NCI-H187 (cell line): Measurements from ENCODE around the gene ARVCF.
"Not testable (repeated sequence)": the region's sequence is repeated elsewhere in the genome, so short reads cannot be mapped to it uniquely, and the experiment has no call there.

Experiments
- DNase-seq, 2 experiments: peaks; one replicate each; lab custom pipeline; 2025; lab: John Stamatoyannopoulos, UW

The ARVCF gene

GRCh38 chr22:19936513-19936912 is 80.1 kb downstream of the ARVCF start:
- no peak for DNase-seq

- not testable (repeated sequence) for DNase-seq
Observed at GRCh38 chr22:19935123-19935718, 81.4 kb downstream of the ARVCF start.

GRCh38 chr22:19933341-19934241 is 83.0 kb downstream of the ARVCF start:
- DNase-seq = no peak

GRCh38 chr22:19932367-19933206 is 84.0 kb downstream of the ARVCF start:
- peak in 1 of 2 experiments; percentile 28 for DNase-seq

GRCh38 chr22:19931514-19931913 is 85.1 kb downstream of the ARVCF start:
- DNase-seq = no peak

- DNase-seq = no peak
Observed at GRCh38 chr22:19930551-19931486, 85.8 kb downstream of the ARVCF start.

- no peak for DNase-seq
Observed at GRCh38 chr22:19929586-19930550, 86.8 kb downstream of the ARVCF start.

GRCh38 chr22:19928207-19928606 is 88.4 kb downstream of the ARVCF start:
- DNase-seq = no peak

- no peak for DNase-seq
Observed at GRCh38 chr22:19927696-19928095, 88.9 kb downstream of the ARVCF start.

- DNase-seq = not testable (repeated sequence)
Observed at GRCh38 chr22:19926028-19926427, 90.6 kb downstream of the ARVCF start.

- no peak for DNase-seq
Observed at GRCh38 chr22:19923914-19924513, 92.6 kb downstream of the ARVCF start.

GRCh38 chr22:19921544-19922081 is 95.0 kb downstream of the ARVCF start:
- no peak for DNase-seq
